Activated naive CD8-positive, alpha-beta T cell treated with anti-CD3 and anti-CD28 coated beads, Interleukin-2, amount 10 ng/mL, durations not matched to agents 7 days and 5 days (primary cell): ENCODE measurements around the gene NSUN2. TPM values are rescaled to one million over a fixed set of nuclear protein-coding genes. Genes with fewer than 3 reads are reported as not detected.
"Not testable (repeated sequence)": the region's sequence is repeated elsewhere in the genome, so short reads cannot be mapped to it uniquely, and the experiment has no call there.

ENCODE experiments used
- ATAC-seq: fragments of 150-1000 bp; cut with Tn5 transposase; one replicate; pipeline ENCODE4 v1.10.0; 2021; ENCODE audit warnings: low read depth, moderate library complexity
- POLR2A ChIA-PET: fragments of 350-600 bp; sonication (Branson Sonifier 250); formaldehyde crosslinking; loops from one replicate; lab custom pipeline; 2021; ENCODE audit warnings: antibody characterized with exemption; lab: Charles Lee
- DNase-seq: peaks from one replicate; pipeline ENCODE4 v3.0.0; 2021
- H3K27ac Mint-ChIP-seq: one replicate; pipeline ENCODE4 v1.8.0; 2022; ENCODE audit warnings: mild to moderate bottlenecking, mixed read lengths
- H3K27me3 Mint-ChIP-seq: one replicate; pipeline ENCODE4 v1.8.0; 2022; ENCODE audit warnings: mild to moderate bottlenecking, moderate library complexity, mixed read lengths
- H3K36me3 Mint-ChIP-seq: one replicate; pipeline ENCODE4 v1.8.0; 2021; ENCODE audit warnings: mild to moderate bottlenecking, mixed read lengths
- H3K4me1 Mint-ChIP-seq: one replicate; pipeline ENCODE4 v1.8.0; 2021; ENCODE audit warnings: mixed read lengths
- H3K4me3 Mint-ChIP-seq: one replicate; pipeline ENCODE4 v1.8.0; 2022; ENCODE audit warnings: mild to moderate bottlenecking, moderate library complexity, mixed read lengths
- H3K9me3 Mint-ChIP-seq: one replicate; pipeline ENCODE4 v1.8.0; 2021; ENCODE audit warnings: mixed read lengths
- total RNA-seq, 2 experiments: library from RNA; stranded (reverse); gene quantifications; one replicate each; pipeline ENCODE4 v1.2.3, GENCODE V29; 2021

NSUN2 gene
- total RNA-seq, 2 experiments from 2014 or later: 75.0 to 78.2 TPM

DNA sequence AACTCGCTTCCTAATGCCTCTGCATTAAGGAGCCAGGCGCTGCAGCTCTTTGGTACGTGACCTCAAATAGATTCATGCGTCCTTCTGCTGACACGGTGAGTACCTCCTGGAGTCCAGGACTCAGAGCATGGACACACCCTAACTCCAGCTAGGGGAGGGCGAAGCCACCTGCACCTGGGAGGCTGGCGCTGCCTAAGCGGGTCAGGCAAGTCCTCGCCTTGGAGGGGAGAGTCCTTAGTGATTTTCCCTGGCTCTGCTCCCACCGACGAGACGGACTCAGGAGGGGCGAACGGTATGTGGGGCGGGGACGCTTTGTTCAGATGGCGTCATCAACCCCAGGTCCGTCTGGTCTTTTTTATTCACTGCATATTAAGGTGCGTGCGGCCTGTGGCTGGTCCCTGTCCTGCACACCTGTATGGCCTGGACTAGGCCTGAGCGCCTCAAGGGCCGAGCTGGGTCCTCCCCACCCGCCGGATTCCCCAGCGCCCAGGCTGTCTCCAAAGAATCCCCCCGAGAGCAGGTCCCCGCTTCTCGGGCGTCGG is 50.3 kb downstream of the NSUN2 start:
- peak overlapping the region; percentile 13 for H3K4me3 Mint-ChIP-seq
- H3K9me3 Mint-ChIP-seq: no peaks in the 10 kb centered on the region
- ATAC-seq (no peak), DNase-seq (no peak)
- peaks cover 4% of the 10 kb centered on the region for H3K4me1 Mint-ChIP-seq
- peaks cover 48% of the 10 kb centered on the region for H3K27me3 Mint-ChIP-seq
- H3K27ac Mint-ChIP-seq: no peak overlapping the region
- no peaks in the 10 kb centered on the region for H3K36me3 Mint-ChIP-seq
- POLR2A ChIA-PET: no interaction called here

DNA sequence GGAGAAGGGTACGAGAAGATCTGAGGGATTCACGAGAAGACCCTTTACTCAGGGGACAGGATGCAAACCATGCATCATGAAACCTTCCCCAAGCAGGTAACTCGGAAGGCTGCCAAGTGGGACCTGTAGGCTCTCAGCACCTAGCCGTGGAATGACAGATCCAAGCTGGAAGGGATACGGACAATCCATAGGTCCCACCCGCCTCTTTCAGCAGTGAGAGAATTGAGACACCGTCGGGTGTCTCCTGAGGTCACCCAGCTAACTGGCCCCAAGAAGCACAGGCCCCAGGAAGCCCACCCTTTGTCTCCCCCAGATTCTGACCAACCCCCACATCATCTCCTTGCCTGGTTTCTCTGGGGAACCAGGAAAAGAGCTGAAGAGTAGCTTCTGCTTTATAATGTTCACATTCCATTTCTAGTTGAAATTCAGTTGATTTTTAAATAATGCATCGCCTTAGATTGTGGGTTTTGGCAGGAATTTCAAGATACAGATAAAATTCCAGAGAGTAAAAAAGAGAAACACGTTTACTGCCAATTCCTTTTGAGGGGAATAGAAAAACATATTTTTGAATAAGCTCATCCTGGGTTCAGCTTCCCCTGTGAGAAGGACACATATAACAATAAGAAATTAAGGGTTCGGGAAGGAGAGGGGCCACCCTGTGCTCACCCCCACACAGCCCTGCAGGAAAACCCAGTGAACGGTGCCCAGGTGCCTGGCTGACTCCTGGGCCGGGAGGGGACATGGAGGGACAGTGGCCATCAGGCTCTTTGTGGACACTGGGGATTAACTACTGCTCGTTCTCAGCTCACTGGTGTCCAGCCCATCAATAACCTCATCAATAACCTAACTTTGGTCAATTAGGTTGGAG is 51.1 kb downstream of the NSUN2 start:
- Mint-ChIP-seq H3K27me3 (peaks cover 48% of the 10 kb centered on the region), H3K4me3 (no peak overlapping the region), H3K4me1 (peaks cover 4% of the 10 kb centered on the region), H3K27ac (no peak overlapping the region), H3K9me3 (no peaks in the 10 kb centered on the region), H3K36me3 (no peaks in the 10 kb centered on the region)
- ATAC-seq (no peak), DNase-seq (no peak)
- POLR2A ChIA-PET: no interaction called here

- DNase-seq: no peak
- Mint-ChIP-seq H3K36me3 (no peaks in the 10 kb centered on the region), H3K27me3 (peaks cover 44% of the 10 kb centered on the region), H3K27ac (no peak overlapping the region), H3K4me3 (no peak overlapping the region), H3K4me1 (peaks cover 4% of the 10 kb centered on the region), H3K9me3 (no peaks in the 10 kb centered on the region)
- no peak for ATAC-seq
- POLR2A ChIA-PET: no interaction called here
These were observed 51.8 kb downstream of the NSUN2 start for GRCh38 chr5:6581090-6581489.

DNA sequence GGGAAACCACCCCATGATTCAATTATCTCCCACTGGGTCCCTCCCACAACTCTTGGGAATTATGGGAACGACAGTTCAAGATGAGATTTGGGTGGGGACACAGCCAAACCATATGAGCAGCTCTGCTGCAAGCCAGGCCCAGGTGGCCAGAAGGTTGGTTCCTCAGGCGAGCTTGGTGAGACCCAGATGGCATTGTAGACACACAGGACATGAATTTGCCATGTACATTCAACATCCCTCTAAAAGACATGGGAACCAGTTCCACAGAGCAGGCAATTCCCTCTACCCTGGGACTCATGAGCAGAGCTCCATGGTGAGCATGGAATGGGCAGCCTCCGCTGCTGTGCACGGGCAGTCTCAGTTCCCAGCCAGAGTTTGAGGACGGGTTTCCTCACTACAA is 53.3 kb downstream of the NSUN2 start:
- POLR2A ChIA-PET: no interaction called here
- Mint-ChIP-seq H3K4me1 (peaks cover 1% of the 10 kb centered on the region), H3K27me3 (peaks cover 42% of the 10 kb centered on the region), H3K9me3 (no peaks in the 10 kb centered on the region), H3K4me3 (no peak overlapping the region), H3K27ac (no peak overlapping the region), H3K36me3 (no peaks in the 10 kb centered on the region)
- DNase-seq (no peak), ATAC-seq (no peak)

GRCh38 chr5:6578676-6579343 is 54.0 kb downstream of the NSUN2 start:
- Mint-ChIP-seq H3K9me3 (no peaks in the 10 kb centered on the region), H3K4me1 (peaks cover under 1% of the 10 kb centered on the region), H3K36me3 (no peaks in the 10 kb centered on the region), H3K4me3 (no peak overlapping the region), H3K27ac (no peak overlapping the region), H3K27me3 (peaks cover 37% of the 10 kb centered on the region)
- POLR2A ChIA-PET: no interaction called here
- DNase-seq (no peak), ATAC-seq (no peak)

DNA sequence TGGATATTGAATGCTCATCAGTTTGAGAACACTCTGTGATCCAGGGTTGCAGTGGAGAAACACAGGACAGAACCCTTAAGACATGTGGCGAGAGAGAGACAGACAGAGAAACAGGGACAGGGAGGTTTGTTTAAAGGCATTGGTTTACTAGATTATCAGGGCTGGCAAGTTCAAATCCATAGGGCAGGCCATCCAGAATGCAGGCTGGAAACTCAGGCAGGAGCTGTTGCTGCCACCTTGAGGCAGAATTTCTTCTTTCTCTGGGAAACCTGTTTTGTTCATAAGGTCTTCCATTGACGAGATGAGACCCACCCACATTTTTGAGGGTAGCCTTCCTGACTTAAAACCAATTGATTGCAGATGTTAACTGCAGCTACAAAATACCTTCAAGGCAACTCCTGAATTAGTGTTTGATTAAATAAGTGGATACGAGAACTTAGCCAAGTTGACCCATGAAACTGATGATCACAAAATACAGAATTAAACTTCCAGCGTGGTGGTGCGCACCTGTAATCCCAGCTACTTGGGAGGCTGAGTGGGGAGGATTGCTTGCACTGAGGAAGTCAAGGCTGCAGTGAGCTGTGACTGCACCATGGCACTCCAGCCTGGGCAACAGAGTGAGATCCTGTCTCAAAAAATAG is 55.9 kb downstream of the NSUN2 start:
- H3K9me3 Mint-ChIP-seq: no peaks in the 10 kb centered on the region
- no peak overlapping the region for H3K27ac Mint-ChIP-seq
- H3K27me3 Mint-ChIP-seq: peaks cover 29% of the 10 kb centered on the region
- DNase-seq (no peak), ATAC-seq (no peak)
- H3K4me3 Mint-ChIP-seq: no peak overlapping the region
- POLR2A ChIA-PET: no interaction called here
- no peaks in the 10 kb centered on the region for H3K36me3 Mint-ChIP-seq
- no peaks in the 10 kb centered on the region for H3K4me1 Mint-ChIP-seq

DNA sequence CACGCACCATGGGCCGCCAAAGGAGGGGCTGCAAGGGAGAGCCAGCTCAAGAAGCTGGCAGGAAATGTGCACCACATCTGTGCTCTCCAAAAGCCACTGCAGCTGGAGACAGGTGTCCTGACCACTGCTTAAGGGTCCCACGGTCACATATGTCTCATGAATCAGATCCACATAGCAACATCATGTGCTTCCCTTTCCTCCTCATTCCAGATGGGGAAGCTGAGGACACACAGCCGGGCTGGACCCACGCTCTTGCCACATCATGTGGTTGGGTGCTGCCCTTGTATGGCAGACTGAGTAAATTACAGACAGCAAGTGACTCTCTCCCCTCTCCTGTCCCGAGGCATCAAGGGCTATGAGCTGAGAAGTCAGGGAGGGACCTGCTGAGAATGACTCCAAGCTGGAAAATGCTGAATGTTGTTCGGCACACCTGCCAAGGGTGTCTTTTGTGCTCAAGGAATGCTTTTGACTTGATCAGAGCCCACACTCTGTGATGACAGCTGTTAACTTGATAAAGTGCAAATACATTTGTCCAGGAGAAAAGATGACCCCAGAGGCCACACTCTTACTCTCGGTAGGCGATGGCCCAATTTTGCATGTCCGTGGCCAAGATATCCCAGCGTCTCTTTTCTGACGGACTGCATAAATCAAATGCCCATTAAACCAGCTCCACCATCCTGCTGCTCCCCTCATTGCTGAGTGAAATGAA is 58.2 kb downstream of the NSUN2 start:
- no peak overlapping the region for H3K4me3 Mint-ChIP-seq
- POLR2A ChIA-PET: no interaction called here
- DNase-seq (no peak), ATAC-seq (no peak)
- H3K36me3 Mint-ChIP-seq: no peaks in the 10 kb centered on the region
- H3K27me3 Mint-ChIP-seq: peaks cover 13% of the 10 kb centered on the region
- no peaks in the 10 kb centered on the region for H3K9me3 Mint-ChIP-seq
- H3K27ac Mint-ChIP-seq: no peak overlapping the region
- H3K4me1 Mint-ChIP-seq: no peaks in the 10 kb centered on the region

- H3K27ac Mint-ChIP-seq: no peak overlapping the region
- H3K4me3 Mint-ChIP-seq: no peak overlapping the region
- POLR2A ChIA-PET: no interaction called here
These were observed 58.7 kb downstream of the NSUN2 start for GRCh38 chr5:6574111-6574510.

DNA sequence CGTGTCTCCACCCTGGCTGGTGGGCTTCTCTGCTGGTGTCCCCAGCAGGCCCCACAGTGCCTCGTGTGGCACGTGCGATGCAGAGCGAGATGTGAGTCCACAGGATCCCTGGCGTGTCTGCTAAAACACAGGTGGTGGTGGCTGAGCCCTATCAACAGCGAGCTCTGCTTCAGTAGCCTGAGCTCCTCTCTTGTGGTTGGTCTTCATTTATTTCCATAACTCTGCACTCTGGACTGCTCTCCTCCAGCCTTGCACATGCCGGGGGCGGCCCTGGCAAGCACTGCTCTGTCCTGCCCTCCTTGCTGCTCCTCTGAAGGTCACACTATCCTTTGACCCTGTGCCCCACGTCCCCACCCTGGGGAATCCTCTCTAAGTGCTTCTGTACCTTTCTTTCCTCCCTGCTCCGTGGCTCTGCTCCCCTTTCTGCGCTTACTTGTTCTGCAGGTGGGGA is 59.2 kb downstream of the NSUN2 start:
- H3K36me3 Mint-ChIP-seq: no peaks in the 10 kb centered on the region
- DNase-seq: no peak
- H3K9me3 Mint-ChIP-seq: no peaks in the 10 kb centered on the region
- no peak for ATAC-seq
- no peak overlapping the region for H3K27ac Mint-ChIP-seq
- H3K27me3 Mint-ChIP-seq: peaks cover 12% of the 10 kb centered on the region
- no peaks in the 10 kb centered on the region for H3K4me1 Mint-ChIP-seq
- no peak overlapping the region for H3K4me3 Mint-ChIP-seq
- POLR2A ChIA-PET: no interaction called here

More at GRCh38 chr5:6574111-6574510, 58.7 kb downstream of the NSUN2 start:
- no peak for ATAC-seq
- H3K36me3 Mint-ChIP-seq: no peaks in the 10 kb centered on the region
- DNase-seq: no peak
- no peaks in the 10 kb centered on the region for H3K4me1 Mint-ChIP-seq
- no peaks in the 10 kb centered on the region for H3K9me3 Mint-ChIP-seq
- H3K27me3 Mint-ChIP-seq: peaks cover 12% of the 10 kb centered on the region

DNA sequence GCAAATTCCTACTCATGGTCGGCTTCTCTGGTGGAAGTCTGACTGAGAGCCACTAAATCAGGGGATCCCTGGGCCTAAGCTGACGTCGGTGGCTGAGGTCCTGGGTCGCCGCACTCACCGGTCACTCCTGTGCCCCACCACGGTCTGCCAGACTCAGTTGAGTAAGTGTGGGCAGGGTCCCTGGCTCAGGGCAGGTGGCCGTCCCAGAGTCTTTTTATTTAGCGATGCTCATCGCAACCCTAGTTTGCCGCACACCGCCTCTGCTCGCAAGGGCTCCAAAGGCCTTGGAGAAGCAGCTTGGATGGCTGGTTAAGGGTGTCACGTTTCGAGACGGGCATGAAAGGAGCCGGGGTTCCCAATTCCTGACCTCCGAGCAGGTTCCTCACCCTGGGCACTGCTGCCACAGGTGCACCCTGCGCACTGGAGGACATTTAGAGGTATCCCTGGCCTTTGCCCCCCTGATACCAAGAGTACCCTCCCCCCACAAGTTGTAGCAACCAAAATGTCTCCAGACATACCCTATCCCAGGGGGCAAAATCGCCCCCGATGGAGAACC is 59.9 kb downstream of the NSUN2 start:
- Mint-ChIP-seq H3K27me3 (peaks cover 12% of the 10 kb centered on the region), H3K4me1 (no peaks in the 10 kb centered on the region), H3K36me3 (no peaks in the 10 kb centered on the region), H3K4me3 (no peak overlapping the region), H3K9me3 (no peaks in the 10 kb centered on the region), H3K27ac (no peak overlapping the region)
- DNase-seq (no peak), ATAC-seq (no peak)
- POLR2A ChIA-PET: no interaction called here

GRCh38 chr5:6572086-6572824 is 60.6 kb downstream of the NSUN2 start:
- no peaks in the 10 kb centered on the region for H3K4me1 Mint-ChIP-seq
- POLR2A ChIA-PET: interaction anchor here (0.7 kb wide), 1 partner anchor 270 kb away, joined by 3 read pairs; no protein-coding TSS in a partner anchor
- H3K36me3 Mint-ChIP-seq: no peaks in the 10 kb centered on the region
- peaks cover 12% of the 10 kb centered on the region for H3K27me3 Mint-ChIP-seq
- H3K4me3 Mint-ChIP-seq: no peak overlapping the region
- no peaks in the 10 kb centered on the region for H3K9me3 Mint-ChIP-seq
- ATAC-seq: no peak
- no peak overlapping the region for H3K27ac Mint-ChIP-seq
- DNase-seq: no peak

DNA sequence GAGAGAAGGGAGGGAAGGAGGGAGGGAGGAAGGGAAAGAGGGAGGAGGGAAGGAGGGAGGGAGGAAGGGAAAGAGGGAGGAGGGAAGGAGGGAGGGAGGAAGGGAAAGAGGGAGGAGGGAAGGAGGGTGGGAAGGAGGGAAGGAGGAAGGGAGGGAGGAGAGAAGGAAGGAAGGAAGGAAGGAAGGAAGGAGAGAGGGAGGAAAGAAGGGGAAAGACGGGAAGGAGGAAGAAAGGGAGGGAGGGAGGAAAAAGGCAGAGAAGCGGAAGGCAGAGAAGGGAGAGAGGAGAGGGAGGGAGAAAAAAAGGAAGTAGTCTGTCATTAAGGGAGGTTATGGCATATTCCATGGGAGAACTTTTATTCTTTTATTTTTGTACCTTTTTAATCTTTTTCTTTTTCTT is 61.2 kb downstream of the NSUN2 start:
- H3K36me3 Mint-ChIP-seq, H3K4me1 Mint-ChIP-seq, H3K9me3 Mint-ChIP-seq, ATAC-seq, H3K27ac Mint-ChIP-seq, H3K4me3 Mint-ChIP-seq, DNase-seq: not testable (repeated sequence)
- H3K27me3 Mint-ChIP-seq: peaks cover 15% of the 10 kb centered on the region
- POLR2A ChIA-PET: interaction anchor here (0.7 kb wide), 1 partner anchor 269 kb away, joined by 3 read pairs; no protein-coding TSS in a partner anchor
